Endothelial cell (in vitro differentiated cells): Measurements from ENCODE around the gene TEX14. TPM values are rescaled to one million over a fixed set of nuclear protein-coding genes. Genes with fewer than 3 reads are reported as not detected.
"Not testable (repeated sequence)": the region's sequence is repeated elsewhere in the genome, so short reads cannot be mapped to it uniquely, and the experiment has no call there.

Experiments
- DNase-seq: peaks from one replicate; pipeline ENCODE4 v3.0.0; 2021; ENCODE audit warnings: low spot score
- H3K27ac Mint-ChIP-seq: one replicate; pipeline ENCODE4 v1.8.0; 2021; ENCODE audit warnings: mixed read lengths, inconsistent platforms; ENCODE audit not compliant: unreplicated experiment
- H3K27me3 Mint-ChIP-seq: one replicate; pipeline ENCODE4 v1.8.0; 2021; ENCODE audit warnings: mild to moderate bottlenecking, moderate library complexity, mixed read lengths, inconsistent platforms; ENCODE audit not compliant: unreplicated experiment
- H3K36me3 Mint-ChIP-seq: one replicate; pipeline ENCODE4 v1.8.0; 2021; ENCODE audit warnings: mild to moderate bottlenecking, low read depth, mixed read lengths, inconsistent platforms; ENCODE audit not compliant: unreplicated experiment
- H3K4me1 Mint-ChIP-seq: one replicate; pipeline ENCODE4 v1.8.0; 2021; ENCODE audit warnings: mild to moderate bottlenecking, mixed read lengths, inconsistent platforms; ENCODE audit not compliant: unreplicated experiment
- H3K4me3 Mint-ChIP-seq: one replicate; pipeline ENCODE4 v1.8.0; 2021; ENCODE audit warnings: mild to moderate bottlenecking, mixed read lengths, inconsistent platforms; ENCODE audit not compliant: unreplicated experiment
- H3K9me3 Mint-ChIP-seq: one replicate; pipeline ENCODE4 v1.8.0; 2021; ENCODE audit warnings: mixed read lengths, inconsistent platforms; ENCODE audit not compliant: unreplicated experiment
- total RNA-seq: library from RNA; stranded (reverse); fragmentation: NEBNext Ultra II Directional; extraction: Animal tissue kit (Norgen Biotek cat#: 25700); gene quantifications from one replicate; pipeline ENCODE4 v1.2.1, GENCODE V29; 2021; ENCODE audit not compliant: unreplicated experiment
- TF ChIP-seq, protein P1 (sequence below): fragments of 200-600 bp; sonication (generic); IDR thresholded peaks from one replicate; pipeline ENCODE4 v1.5.0; 2021; ENCODE audit warnings: antibody characterized with exemption; ENCODE audit not compliant: unreplicated experiment

The TEX14 gene
- total RNA-seq, 1 donor from 2014 or later = 0.21 TPM

DNA sequence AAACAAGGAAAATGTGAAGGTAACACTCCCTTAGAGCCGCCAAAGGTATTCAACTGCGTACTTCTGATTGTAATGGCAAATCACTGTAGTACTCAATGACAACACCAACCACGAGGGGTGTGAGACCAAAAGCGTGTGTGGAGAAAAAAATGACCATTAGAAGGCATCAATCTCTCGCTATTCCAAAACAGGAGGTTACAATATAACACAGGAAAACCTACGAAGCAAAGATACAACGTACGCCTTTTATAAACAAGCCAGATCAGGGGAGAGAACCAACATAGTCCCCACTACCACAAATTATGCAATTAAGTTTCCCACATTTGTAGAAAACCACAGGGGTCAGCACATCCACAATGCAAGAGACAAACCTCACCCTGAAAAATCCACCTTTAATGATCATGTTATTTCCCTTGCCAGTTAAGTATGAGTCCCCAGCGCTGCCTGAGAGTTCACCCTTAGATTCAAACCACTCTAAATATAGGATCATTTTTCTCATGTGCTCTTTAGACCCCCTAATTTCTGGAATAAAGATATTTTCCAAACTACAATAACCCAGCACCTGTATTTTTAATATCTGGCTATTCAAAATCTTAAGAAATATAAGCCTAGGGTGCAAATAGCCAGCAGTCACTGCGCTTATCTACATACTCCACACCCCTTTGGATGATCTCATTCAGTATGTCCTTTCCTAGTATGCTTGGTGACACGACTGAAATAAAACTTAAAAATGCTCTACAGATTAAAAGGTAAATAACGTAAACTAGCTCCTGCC lies 12.4 kb downstream of the TEX14 start:
- H3K36me3 Mint-ChIP-seq = no peaks in the 10 kb centered on the region
- TF ChIP-seq, protein P1, sequence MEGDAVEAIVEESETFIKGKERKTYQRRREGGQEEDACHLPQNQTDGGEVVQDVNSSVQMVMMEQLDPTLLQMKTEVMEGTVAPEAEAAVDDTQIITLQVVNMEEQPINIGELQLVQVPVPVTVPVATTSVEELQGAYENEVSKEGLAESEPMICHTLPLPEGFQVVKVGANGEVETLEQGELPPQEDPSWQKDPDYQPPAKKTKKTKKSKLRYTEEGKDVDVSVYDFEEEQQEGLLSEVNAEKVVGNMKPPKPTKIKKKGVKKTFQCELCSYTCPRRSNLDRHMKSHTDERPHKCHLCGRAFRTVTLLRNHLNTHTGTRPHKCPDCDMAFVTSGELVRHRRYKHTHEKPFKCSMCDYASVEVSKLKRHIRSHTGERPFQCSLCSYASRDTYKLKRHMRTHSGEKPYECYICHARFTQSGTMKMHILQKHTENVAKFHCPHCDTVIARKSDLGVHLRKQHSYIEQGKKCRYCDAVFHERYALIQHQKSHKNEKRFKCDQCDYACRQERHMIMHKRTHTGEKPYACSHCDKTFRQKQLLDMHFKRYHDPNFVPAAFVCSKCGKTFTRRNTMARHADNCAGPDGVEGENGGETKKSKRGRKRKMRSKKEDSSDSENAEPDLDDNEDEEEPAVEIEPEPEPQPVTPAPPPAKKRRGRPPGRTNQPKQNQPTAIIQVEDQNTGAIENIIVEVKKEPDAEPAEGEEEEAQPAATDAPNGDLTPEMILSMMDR = no peak
- no peak overlapping the region for H3K27ac Mint-ChIP-seq
- peaks cover 1% of the 10 kb centered on the region for H3K27me3 Mint-ChIP-seq
- DNase-seq = no peak
- no peak overlapping the region for H3K4me3 Mint-ChIP-seq
- no peaks in the 10 kb centered on the region for H3K4me1 Mint-ChIP-seq
- no peaks in the 10 kb centered on the region for H3K9me3 Mint-ChIP-seq

DNA sequence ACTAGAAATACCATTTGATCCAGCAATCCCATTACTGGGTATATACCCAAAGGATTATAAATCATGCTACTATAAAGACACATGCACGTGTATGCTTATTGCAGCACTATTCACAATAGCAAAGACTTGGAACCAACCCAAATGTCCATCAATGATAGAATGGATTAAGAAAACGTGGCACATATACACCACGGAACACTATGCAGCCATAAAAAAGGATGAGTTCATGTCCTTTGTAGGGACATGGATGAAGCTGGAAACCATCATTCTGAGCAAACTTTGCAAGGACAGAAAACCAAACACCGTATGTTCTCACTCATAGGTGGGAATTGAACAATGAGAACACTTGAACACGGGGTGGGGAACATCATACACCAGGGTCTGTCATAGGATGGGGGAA lies 13.6 kb downstream of the TEX14 start:
- H3K27me3 Mint-ChIP-seq, H3K4me1 Mint-ChIP-seq, H3K27ac Mint-ChIP-seq, DNase-seq, H3K4me3 Mint-ChIP-seq, H3K9me3 Mint-ChIP-seq, H3K36me3 Mint-ChIP-seq: not testable (repeated sequence)

- H3K4me1 Mint-ChIP-seq = no peaks in the 10 kb centered on the region
- H3K4me3 Mint-ChIP-seq = no peak overlapping the region
- H3K9me3 Mint-ChIP-seq = no peaks in the 10 kb centered on the region
- DNase-seq = no peak
- no peaks in the 10 kb centered on the region for H3K27me3 Mint-ChIP-seq
- TF ChIP-seq, protein P1 = no peak
- no peaks in the 10 kb centered on the region for H3K36me3 Mint-ChIP-seq
- no peak overlapping the region for H3K27ac Mint-ChIP-seq
These were observed 14.5 kb downstream of the TEX14 start for GRCh38 chr17:58677194-58677880.

- Mint-ChIP-seq H3K4me1 (no peaks in the 10 kb centered on the region), H3K36me3 (no peaks in the 10 kb centered on the region), H3K27ac (no peak overlapping the region), H3K4me3 (no peak overlapping the region), H3K27me3 (no peaks in the 10 kb centered on the region), H3K9me3 (no peaks in the 10 kb centered on the region)
- DNase-seq = no peak
- TF ChIP-seq, protein P1 = no peak
These were observed 19.9 kb downstream of the TEX14 start for GRCh38 chr17:58671969-58672368.

GRCh38 chr17:58669853-58670252 lies 22.0 kb downstream of the TEX14 start:
- no peak overlapping the region for H3K27ac Mint-ChIP-seq
- no peak overlapping the region for H3K4me3 Mint-ChIP-seq
- H3K36me3 Mint-ChIP-seq = no peaks in the 10 kb centered on the region
- no peaks in the 10 kb centered on the region for H3K9me3 Mint-ChIP-seq
- H3K27me3 Mint-ChIP-seq = no peaks in the 10 kb centered on the region
- DNase-seq = no peak
- TF ChIP-seq, protein P1 = no peak
- H3K4me1 Mint-ChIP-seq = no peaks in the 10 kb centered on the region
